ENCODE data around the gene CASKIN1. TPM values are rescaled to one million over a fixed set of nuclear protein-coding genes. Genes with fewer than 3 reads are reported as not detected.
"Not testable (repeated sequence)": the region's sequence is repeated elsewhere in the genome, so short reads cannot be mapped to it uniquely, and the experiment has no call there.

CASKIN1 gene
- total RNA-seq, 3 donors from 2014 or later (not counting 1 experiment from before 2014, with no cell fraction given) = not detected

DNA sequence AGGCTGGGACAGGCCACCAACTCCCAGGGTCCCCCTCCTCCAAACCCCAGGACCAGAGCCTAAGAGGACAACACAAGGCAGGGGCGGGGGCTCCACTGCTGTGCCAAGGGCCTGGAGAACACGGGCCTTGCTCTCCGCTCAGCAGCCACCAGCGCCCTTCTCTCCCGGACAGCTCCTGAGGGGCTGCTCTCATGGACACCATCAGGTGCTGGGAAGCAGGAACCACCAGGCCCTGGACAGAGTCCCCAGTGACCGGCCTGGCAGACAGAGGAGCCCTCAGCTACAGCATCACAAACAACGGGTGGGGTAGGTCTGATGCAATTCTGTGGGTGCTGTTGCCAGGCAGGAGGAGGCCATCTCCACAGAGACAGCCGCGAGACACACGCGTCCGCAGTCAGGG, 62.6 kb downstream of the CASKIN1 start:
- not testable (repeated sequence) for H3K27ac Mint-ChIP-seq, DNase-seq

DNA sequence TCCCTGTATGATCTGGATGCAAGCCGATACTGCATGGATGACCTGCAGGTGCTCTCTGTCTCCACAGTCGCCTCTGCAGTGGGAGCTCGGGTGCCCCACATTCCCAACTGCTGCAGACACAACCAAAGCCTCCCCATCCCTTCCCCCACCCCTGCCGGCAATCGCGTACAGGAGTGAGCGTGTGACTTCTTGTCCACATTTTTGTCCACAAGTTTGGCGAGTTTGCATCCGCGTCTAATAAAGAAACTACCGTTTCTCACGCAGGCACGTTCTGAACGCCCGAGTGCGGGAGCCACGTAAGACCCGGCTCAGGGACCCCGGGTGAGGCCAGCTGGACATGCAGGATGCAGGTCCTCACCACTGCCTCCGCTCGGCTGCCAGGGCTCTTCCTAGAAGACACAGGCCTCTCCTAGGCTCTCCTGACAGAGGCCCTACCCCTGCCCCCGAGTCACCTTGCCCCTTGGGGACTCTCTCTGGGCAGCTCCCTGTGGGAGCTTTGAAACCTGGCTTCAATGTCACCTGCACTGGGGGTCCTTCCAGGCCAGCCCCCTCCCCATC, 66.4 kb downstream of the CASKIN1 start:
- H3K9me3 ChIP-seq (ENCODE audit: control insufficient read depth, insufficient read depth, low read length); H3K36me3 Mint-ChIP-seq; ATAC-seq; H3K4me3 Mint-ChIP-seq; H3K4me3 ChIP-seq (ENCODE audit: low read length); H3K27me3 Mint-ChIP-seq (ENCODE audit: low read depth in 2 of 2); H3K9me3 Mint-ChIP-seq; H3K36me3 ChIP-seq (ENCODE audit: control insufficient read depth, insufficient read depth, low read length); H3K27me3 ChIP-seq (ENCODE audit: control insufficient read depth, insufficient read depth, low read length); intact Hi-C loops (cut with micrococcal nuclease); DNase-seq; H3K27ac ChIP-seq (ENCODE audit: low read length); H3K27ac Mint-ChIP-seq: not testable (repeated sequence)
- H3K4me1 ChIP-seq (ENCODE audit: control insufficient read depth, insufficient read depth, low read length) = peaks cover 21% of the 10 kb centered on the region
- 96% methylated on average over 19 of the region's 22 CpGs for WGBS (ENCODE audit: insufficient coverage)
- peaks cover 10 to 23% of the 10 kb centered on the region in 2 donors for H3K4me1 Mint-ChIP-seq

More for the DNA sequence above, 62.6 kb downstream of the CASKIN1 start:
- H3K36me3 Mint-ChIP-seq; H3K27ac ChIP-seq (ENCODE audit: low read length); H3K4me3 ChIP-seq (ENCODE audit: low read length); H3K27me3 ChIP-seq (ENCODE audit: control insufficient read depth, insufficient read depth, low read length); H3K9me3 ChIP-seq (ENCODE audit: control insufficient read depth, insufficient read depth, low read length); intact Hi-C loops (cut with micrococcal nuclease); ATAC-seq; H3K9me3 Mint-ChIP-seq; H3K36me3 ChIP-seq (ENCODE audit: control insufficient read depth, insufficient read depth, low read length); H3K27me3 Mint-ChIP-seq (ENCODE audit: low read depth in 2 of 2); H3K4me3 Mint-ChIP-seq: not testable (repeated sequence)
- peaks cover 8 to 13% of the 10 kb centered on the region in 2 donors for H3K4me1 Mint-ChIP-seq
- peaks cover 19% of the 10 kb centered on the region for H3K4me1 ChIP-seq (ENCODE audit: control insufficient read depth, insufficient read depth, low read length)
- 98% methylated on average over 5 of the region's 12 CpGs for WGBS (ENCODE audit: insufficient coverage)

DNA sequence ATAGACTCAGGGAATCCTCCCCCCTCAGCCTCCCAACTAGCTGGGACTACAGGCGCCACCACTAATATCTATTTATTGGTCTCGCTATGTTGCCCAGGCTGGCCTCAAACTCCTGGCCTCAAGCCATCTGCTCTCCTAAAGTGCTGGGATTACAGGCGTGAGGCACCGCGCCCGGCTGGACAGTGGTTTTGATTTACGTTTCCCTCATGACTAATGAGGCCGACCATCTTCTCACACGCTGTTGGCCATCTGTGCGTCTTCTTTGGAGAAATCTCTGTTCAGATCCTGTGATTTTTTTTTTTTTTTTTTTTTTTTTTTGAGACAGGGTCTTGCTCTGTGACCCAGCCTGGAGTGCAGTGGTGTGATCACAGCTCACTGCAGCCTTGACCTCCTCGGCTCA, 67.2 kb downstream of the CASKIN1 start:
- H3K27ac Mint-ChIP-seq; H3K27ac ChIP-seq (ENCODE audit: low read length); H3K36me3 ChIP-seq (ENCODE audit: control insufficient read depth, insufficient read depth, low read length); intact Hi-C loops (cut with micrococcal nuclease); H3K27me3 ChIP-seq (ENCODE audit: control insufficient read depth, insufficient read depth, low read length); H3K9me3 ChIP-seq (ENCODE audit: control insufficient read depth, insufficient read depth, low read length); DNase-seq; H3K27me3 Mint-ChIP-seq (ENCODE audit: low read depth in 2 of 2); H3K9me3 Mint-ChIP-seq; H3K4me3 Mint-ChIP-seq; ATAC-seq; H3K36me3 Mint-ChIP-seq; H3K4me3 ChIP-seq (ENCODE audit: low read length): not testable (repeated sequence)
- peaks cover 22% of the 10 kb centered on the region for H3K4me1 ChIP-seq (ENCODE audit: control insufficient read depth, insufficient read depth, low read length)
- peaks cover 10 to 20% of the 10 kb centered on the region in 2 donors for H3K4me1 Mint-ChIP-seq
- WGBS (ENCODE audit: insufficient coverage) = 94% methylated on average over 6 of the region's 11 CpGs

DNA sequence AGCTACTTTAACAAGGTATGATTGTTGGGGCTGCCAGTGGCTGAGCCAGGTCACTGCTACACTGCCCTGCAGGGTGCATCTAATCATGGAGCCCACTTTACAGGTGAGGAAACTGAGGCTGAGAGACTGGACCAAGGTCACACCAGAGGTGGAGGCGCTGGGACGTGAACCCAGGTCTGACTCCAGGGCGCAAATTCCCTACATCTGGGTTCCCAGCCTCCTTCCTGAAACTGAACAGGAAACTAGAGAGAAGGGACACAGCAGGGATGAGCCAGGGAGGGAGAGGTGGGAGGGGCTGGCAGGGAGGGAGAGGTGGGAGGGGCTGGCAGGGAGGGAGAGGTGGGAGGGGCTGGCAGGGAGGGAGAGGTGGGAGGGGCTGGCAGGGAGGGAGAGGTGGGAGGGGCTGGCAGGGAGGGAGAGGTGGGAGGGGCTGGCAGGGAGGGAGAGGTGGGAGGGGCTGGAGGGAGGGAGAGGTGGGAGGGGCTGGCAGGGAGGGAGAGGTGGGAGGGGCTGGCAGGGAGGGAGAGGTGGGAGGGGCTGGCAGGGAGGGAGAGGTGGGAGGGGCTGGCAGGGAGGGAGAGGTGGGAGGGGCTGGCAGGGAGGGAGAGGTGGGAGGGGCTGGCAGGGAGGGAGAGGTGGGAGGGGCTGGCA, 68.7 kb downstream of the CASKIN1 start:
- H3K36me3 ChIP-seq (ENCODE audit: control insufficient read depth, insufficient read depth, low read length); H3K36me3 Mint-ChIP-seq; H3K9me3 ChIP-seq (ENCODE audit: control insufficient read depth, insufficient read depth, low read length); H3K4me3 ChIP-seq (ENCODE audit: low read length); H3K9me3 Mint-ChIP-seq; H3K27me3 ChIP-seq (ENCODE audit: control insufficient read depth, insufficient read depth, low read length); H3K27ac ChIP-seq (ENCODE audit: low read length); H3K27ac Mint-ChIP-seq; H3K27me3 Mint-ChIP-seq (ENCODE audit: low read depth in 2 of 2); ATAC-seq; intact Hi-C loops (cut with micrococcal nuclease): not testable (repeated sequence)
- peak in 1 of 2 donors; percentile 47 for DNase-seq
- peaks cover 22% of the 10 kb centered on the region for H3K4me1 ChIP-seq (ENCODE audit: control insufficient read depth, insufficient read depth, low read length)
- WGBS (ENCODE audit: insufficient coverage) = 81% methylated on average over 3 of the region's 3 CpGs
- Mint-ChIP-seq H3K4me3 (peak overlapping the region; percentile 25), H3K4me1 (peaks cover 10 to 20% of the 10 kb centered on the region in 2 donors)

Other genes starting within 250 kb of the CASKIN1 start
- gene RPL3L, start 241.9 kb downstream of the CASKIN1 start, total RNA-seq = not detected
- gene NDUFB10, start 237.1 kb downstream of the CASKIN1 start, total RNA-seq = 10 to 100 TPM; 54.5 to 61.1 (median 59.5) TPM
- 1,000 to 10,000 TPM; 1,124 to 1,385 (median 1,274) TPM for gene RPS2, start 231.8 kb downstream of the CASKIN1 start, total RNA-seq
- not detected for gene RNF151, start 229.7 kb downstream of the CASKIN1 start, total RNA-seq
- gene TBL3, start 224.6 kb downstream of the CASKIN1 start, total RNA-seq = 10 to 100 TPM; 25.1 to 28.9 (median 28.1) TPM
- gene NOXO1, start 215.1 kb downstream of the CASKIN1 start, total RNA-seq = not detected
- gene GFER, start 212.4 kb downstream of the CASKIN1 start, total RNA-seq = 10 to 100 TPM; 23.8 to 29.5 (median 24.6) TPM
- 10 to 100 TPM; 10.3 to 19.3 (median 19.1) TPM for gene SYNGR3, start 206.6 kb downstream of the CASKIN1 start, total RNA-seq
- gene ZNF598, start 186.8 kb downstream of the CASKIN1 start, total RNA-seq = 10 to 100 TPM; 56.1 to 71.6 (median 58.2) TPM
- under 1 TPM in 1 of 3 donors, not detected in 2; 0.80 TPM for gene NPW, start 176.8 kb downstream of the CASKIN1 start, total RNA-seq
- gene NHERF2, start 169.7 kb downstream of the CASKIN1 start, total RNA-seq = 1 to 10 TPM; 4.3 to 7.1 (median 5.6) TPM
- 10 to 100 TPM in 1 of 3 donors, 1 to 10 TPM in 2; 8.7 to 12.9 (median 9.7) TPM for gene NTHL1, start 148.8 kb downstream of the CASKIN1 start, total RNA-seq
- 100 to 1,000 TPM; 135 to 197 (median 161) TPM for gene TSC2, start 148.6 kb downstream of the CASKIN1 start, total RNA-seq
- gene PKD1, start 60.7 kb downstream of the CASKIN1 start, total RNA-seq = 100 to 1,000 TPM in 1 of 3 donors, 10 to 100 TPM in 2; 87.0 to 105 (median 99.1) TPM
- under 1 TPM in 2 of 3 donors, not detected in 1; 0.27 to 0.28 TPM for gene RAB26, start 48.0 kb downstream of the CASKIN1 start, total RNA-seq
- gene TRAF7, start 40.8 kb downstream of the CASKIN1 start, total RNA-seq = 10 to 100 TPM; 29.3 to 39.1 (median 37.3) TPM
- gene MLST8, start 8.8 kb upstream of the CASKIN1 start, total RNA-seq = 10 to 100 TPM; 19.7 to 30.2 (median 27.8) TPM
- 1 to 10 TPM; 3.2 to 5.2 (median 3.6) TPM for gene BRICD5, start 14.3 kb upstream of the CASKIN1 start, total RNA-seq
- gene PGP, start 18.2 kb upstream of the CASKIN1 start, total RNA-seq = 10 to 100 TPM in 2 of 3 donors, 1 to 10 TPM in 1; 9.7 to 12.8 (median 12.4) TPM
- 10 to 100 TPM; 43.6 to 45.7 (median 45.7) TPM for gene E4F1, start 27.0 kb upstream of the CASKIN1 start, total RNA-seq
- gene DNASE1L2, start 39.8 kb upstream of the CASKIN1 start, total RNA-seq = 1 to 10 TPM in 1 of 3 donors, under 1 TPM in 2; 0.19 to 1.4 (median 0.77) TPM
- gene ECI1, start 55.0 kb upstream of the CASKIN1 start, total RNA-seq = 10 to 100 TPM; 14.6 to 19.2 (median 19.0) TPM
- gene RNPS1, start 71.5 kb upstream of the CASKIN1 start, total RNA-seq = 100 to 1,000 TPM; 269 to 284 (median 273) TPM
- gene ABCA3, start 144.1 kb upstream of the CASKIN1 start, total RNA-seq = 10 to 100 TPM; 12.2 to 17.5 (median 16.6) TPM
- 10 to 100 TPM in 1 of 3 donors, 1 to 10 TPM in 2; 7.5 to 14.2 (median 8.4) TPM for gene CCNF, start 232.8 kb upstream of the CASKIN1 start, total RNA-seq

Data from natural killer cell (primary cell).